Measurements from ENCODE around the gene SH3D19.
"Not testable (repeated sequence)": the region's sequence is repeated elsewhere in the genome, so short reads cannot be mapped to it uniquely, and the experiment has no call there.

Gene SH3D19

DNA sequence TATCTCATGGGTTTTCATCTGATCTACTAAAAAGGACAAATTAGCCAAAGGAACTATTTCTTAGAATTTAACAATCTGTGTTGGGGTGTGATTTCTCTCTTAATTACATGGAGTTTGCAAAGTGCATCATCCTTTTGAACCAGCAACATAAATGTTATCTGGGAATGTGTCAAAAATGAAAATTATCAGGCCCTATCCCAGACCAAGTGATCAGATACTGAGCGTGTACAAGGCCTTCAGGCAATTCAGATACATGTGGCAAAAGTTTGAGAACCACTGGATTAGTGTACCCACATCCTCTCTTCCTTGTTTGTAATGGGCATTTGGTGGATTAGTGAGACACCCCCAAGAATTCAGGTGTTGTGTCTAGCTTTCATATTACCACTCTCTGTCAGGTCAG, 3.8 kb downstream of the SH3D19 start:
- DNase-seq (ENCODE audit: low spot score), result no peak

DNA sequence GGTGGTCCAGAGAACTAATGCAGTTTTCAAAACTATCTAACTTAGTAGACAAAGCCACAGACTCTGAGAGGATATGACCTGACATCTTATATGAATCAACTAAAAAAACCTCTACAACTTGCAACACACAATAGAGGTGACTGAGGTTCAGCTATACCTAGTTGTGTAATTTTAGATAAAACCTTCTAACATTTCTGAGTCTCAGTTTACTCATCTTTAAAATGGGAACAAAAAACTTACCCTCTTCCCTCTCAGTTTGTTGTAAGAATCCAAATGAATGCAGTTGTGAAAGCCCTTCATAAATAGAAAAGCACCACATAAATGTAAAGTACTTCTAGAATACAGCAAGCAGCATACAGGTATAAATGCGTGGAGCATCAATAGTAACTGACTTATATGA, 5.9 kb downstream of the SH3D19 start:
- DNase-seq (ENCODE audit: low spot score), result no peak

DNA sequence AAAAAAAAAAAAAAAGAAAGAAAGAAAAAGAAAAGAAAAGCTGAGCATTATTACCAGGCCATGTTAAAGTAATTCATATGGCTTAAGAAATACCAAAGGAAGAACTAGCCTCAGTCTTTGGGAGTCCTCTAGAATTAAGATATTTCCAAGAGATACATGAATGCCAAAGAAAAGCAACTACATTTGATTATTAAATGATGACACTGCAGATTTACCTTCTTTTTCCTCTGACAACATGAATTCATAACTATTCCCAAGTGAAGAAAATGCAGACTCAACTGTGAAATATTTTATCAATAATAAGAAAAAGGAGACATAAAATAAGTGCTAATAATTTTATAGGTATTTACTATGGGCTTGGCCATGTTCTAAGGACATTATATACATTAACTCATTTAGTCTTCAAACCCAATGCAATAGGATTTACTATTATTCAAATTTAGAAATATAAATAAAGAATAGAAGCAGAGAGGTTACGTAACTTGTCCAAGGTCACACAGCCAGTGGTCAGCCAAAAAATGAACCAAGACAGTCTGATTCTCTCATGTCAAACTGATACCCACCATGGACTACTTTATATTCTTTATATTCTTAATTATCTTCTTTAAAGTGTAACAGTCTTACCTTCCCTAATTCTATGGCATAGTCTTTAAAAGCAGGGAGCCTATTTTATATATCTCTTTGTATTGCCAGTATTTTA, 6.9 kb downstream of the SH3D19 start:
- DNase-seq (ENCODE audit: low spot score), result no peak

DNA sequence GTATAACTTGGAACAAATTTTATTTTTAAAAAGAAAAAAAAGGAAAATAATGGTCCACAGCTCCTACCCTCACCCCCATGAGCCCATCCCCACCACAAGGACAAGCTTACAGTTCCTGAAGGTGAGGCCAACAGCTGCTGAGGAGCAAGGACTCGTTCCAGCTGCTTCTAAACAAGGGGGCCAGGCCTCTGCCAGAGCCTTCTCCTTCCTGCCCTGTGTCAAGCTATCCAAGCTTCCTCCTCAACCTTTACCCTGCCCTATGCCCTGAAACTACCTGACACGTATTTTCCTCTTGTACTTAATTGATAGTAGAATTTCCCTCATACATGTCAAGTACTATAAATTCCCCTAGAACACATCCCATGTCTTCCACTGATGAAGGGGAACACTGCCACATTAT, 8.8 kb downstream of the SH3D19 start:
- DNase-seq (ENCODE audit: low spot score), result no peak

DNA sequence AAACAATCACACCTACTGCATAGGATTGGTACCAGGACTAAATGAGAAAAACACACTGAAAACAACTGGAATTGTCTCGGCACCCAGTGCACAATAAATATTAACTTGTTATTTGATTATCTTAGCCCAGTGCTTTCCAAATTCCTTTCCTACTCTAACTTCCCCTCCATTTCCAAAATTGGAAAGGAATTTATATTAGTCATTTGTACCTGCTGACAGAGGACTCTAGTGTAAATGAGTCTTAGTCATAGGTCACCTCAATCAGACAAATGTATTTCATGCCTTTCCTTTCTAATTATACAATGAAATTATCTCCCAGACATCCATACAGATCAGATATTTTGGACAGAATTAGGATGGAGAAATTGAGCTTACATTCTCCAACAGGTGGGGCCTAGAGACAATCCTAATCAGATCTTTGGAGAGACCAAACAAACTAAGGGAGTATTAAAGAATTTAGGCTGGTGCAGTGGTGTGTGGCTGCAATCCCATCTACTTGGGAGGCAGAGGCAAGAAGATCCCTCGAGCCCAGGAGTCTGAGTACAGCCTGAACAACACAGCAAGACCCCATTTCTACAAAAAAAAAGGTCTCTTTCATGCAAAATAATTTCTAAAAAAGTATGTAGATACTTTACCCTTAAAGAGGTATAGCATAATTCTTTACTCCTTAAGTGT, 10.1 kb downstream of the SH3D19 start:
- DNase-seq (ENCODE audit: low spot score), result no peak

DNA sequence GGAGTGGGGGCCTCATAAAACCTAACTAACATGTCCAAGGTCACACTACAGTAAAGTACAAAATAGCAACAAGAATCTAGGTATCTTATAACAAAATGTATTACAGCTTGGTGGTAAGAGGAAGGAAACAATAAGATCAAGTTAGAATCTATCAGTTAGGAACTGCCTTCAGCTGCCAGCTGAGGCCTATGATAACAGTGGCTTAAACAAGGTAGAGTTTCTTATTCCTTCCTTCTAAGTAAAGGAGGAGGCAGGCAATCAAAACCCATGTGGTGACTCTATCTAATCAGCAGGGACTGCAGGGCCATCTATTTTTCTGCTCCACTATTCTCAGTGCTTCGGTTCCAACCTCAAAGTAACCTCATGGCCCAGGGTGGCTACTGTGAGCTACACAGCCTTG, 10.9 kb downstream of the SH3D19 start:
- DNase-seq (ENCODE audit: low spot score), result no peak

DNA sequence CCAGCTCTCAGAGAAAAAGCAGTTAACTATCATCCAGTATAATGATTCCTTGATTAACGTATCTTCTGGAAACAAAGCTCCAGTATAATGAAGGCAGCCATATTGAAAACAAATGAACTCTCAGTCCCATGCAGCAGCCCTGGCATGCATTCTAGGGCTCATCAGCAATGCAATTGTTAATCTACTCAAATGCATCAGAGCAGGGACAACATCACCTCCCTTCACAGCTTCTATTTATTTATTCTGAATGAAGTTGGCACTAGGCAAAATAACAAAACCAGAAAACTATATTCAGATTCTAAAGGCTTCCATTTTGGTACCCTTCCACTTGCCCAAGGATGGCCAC, 11.4 kb downstream of the SH3D19 start:
- no peak for DNase-seq (ENCODE audit: low spot score)

DNA sequence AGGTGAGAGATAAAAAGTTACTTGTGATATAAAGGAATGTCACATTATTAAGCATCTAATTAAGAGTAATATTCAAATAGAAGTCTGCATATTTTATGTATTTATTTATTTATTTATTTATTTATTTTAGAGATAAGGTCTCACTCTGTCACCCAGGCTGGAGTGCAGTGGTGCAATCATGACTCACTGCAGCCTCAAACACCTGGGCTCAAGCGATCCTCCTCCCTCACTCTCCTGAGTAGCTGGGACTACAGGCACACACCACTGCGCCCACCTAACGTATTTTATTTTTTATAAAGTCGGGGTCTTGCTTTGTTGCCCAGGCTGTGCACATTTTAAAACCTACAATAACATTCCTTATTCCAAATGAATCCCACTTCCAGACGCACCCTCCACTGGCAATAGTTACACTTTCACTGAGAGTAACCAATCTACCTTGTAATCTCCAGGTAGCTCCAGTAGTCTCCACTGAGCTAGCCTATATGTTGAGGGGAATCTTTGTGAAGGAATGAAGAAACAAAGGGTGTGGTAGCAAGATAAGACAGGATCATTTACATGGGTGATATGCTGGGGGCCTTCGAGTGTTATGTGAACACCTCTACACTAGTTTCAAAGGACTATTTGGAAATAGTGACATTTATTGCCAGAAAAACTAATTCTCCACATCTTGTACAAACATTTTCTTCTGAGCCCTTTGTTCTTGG, 11.9 kb downstream of the SH3D19 start:
- no peak for DNase-seq (ENCODE audit: low spot score)

DNA sequence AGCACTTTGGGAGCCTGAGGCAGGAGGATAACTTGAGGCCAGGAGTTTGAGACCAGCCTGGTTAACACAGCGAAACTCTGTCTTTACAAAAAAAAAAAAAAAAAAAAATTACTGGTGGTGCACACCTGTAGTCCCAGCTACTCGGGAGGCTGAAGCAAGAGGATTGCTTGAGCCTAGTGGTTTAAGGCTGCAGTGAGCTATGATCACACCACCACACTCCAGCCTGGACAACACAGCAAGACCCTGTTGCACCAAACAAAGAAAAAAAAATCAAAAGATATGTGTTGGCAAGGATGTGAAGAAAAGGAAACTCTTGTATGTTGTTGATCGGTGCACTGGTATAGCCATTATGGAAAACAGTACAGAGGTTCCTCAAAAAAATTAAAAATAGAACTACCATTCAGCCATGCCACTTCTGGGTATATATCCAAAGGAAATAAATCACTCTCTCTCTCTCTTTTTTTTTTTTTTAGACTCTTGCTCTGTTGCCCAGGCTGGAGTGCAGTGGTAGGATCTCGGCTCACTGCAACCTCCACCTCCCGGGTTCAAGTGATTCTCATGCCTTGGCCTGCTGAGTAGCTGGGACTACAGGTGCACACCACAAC, 15.2 kb downstream of the SH3D19 start:
- no peak for DNase-seq (ENCODE audit: low spot score)

DNA sequence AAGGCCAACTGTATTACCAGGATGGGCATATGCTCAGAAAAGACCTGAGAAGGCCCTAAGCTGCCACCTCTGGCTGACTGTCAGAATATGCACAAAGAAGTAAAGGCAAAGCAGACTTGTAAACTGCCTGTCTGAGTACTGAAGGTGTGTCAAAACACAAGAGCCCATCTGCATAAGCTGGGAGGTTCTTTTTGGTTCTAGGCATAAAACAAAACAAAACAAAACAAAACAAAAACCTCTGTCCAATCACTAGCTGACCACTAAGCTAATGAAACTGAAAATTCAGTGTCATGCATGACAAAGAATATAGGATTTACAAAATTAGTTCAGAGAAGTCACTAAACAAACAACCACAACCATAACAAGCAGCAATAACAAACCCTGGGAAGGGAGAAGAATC, 20.6 kb downstream of the SH3D19 start:
- no peak for DNase-seq (ENCODE audit: low spot score)

DNA sequence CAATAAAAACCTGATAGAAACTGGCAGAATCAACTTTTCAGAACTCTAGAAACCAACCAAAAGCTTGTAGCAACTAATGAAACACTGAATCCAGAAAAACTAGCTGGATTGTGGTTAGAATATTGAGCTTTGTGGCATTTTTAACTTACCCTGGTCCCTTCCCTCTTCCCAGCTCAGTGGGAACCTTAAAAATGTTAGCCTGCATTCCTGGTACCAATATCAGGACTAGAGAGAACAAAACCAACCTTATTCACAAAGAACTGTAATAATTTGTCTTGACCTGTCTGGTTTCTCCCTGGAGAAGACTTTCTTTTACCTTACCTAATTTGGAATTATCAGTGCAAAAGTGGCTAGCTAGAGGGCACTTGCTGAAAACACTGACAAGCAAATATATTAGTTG, 21.2 kb downstream of the SH3D19 start:
- DNase-seq (ENCODE audit: low spot score), result no peak

DNA sequence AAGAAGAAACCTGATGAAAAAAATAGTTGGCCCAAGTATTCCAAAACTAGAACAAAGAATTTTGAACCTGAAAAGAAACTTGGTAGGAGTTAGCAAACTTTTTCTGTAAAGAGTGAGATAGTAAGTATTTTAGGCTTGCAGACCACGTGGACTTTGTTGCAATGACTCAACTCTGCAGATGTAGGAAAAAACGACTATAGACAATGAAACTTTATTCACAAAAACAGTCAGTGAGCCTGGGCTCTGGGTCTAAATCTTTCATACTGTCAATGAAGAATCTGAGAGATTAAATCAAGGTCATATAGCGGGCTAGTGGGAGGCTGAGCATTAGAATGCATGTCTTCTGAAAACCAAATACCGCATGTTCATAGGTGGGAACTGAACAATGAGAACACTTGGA, 23.0 kb downstream of the SH3D19 start:
- DNase-seq (ENCODE audit: low spot score), result no peak

DNA sequence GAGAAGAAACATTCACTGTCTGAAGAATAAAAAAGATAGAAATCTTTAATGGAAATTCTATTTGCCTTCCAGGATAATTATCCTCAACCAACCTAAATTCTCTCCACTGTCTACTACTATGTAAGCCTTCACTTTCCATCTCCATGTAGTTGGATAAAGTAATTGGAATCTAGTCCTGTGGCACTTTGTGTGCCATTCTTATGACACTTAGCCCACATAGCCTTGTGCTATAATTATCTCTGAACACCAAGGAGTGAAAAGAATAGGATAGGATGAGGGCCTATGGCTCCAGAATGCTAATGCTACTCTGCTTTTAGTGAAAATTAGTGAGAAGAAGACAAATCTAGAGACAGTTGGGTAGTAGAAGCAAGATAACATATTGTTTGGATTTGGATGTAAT, 28.2 kb downstream of the SH3D19 start:
- DNase-seq (ENCODE audit: low spot score), result no peak

DNA sequence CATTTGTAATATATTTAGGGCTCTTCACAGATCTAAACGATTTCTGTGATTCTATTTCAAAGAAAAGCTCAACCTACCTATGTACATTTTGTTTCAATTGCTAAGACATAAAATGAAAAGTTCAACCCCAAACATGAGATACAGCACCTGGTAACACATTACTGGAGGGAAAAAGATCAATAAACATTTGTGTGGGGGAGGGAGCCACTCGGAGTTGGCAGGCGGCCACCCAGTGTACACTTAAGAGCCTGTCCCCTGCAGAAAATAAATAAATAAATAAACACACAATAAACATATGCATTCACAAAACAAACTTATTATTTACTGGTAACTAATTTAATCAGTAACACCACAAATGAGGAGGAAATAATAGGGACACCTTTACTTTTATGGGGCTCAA, 29.2 kb downstream of the SH3D19 start:
- DNase-seq (ENCODE audit: low spot score), result peak; percentile 11

DNA sequence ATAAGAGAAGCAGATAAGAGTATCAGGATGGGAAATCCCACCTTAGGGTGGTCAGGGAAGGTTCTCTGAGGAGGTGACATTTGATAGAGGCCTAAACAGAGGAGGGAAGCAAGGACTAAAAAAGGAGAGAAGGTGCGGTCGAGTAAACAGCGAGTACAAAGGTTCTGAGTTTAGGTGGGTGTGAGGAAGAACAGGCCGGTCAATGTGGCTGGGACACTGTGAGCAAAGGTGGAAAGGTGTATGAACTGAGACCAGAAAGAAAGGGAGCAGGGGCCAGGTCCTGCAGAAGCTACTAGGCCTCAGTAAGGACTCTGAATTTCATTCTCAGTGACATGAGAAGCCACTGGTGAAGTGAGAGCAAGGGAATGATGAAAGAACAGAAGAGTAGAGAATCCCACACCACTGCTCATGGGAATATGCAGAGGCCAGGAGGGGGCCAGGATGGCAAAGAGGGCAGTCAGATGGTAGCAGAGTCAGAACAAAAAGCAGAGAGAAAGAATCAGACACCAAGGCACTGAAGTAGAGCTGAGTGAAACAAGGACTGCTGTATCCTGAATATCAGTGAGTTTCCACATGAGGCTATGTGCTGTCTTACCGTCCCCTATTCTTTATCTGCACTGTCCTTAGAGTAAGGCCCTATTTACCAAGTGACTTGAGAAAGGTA, 30.4 kb downstream of the SH3D19 start:
- no peak for DNase-seq (ENCODE audit: low spot score)

DNA sequence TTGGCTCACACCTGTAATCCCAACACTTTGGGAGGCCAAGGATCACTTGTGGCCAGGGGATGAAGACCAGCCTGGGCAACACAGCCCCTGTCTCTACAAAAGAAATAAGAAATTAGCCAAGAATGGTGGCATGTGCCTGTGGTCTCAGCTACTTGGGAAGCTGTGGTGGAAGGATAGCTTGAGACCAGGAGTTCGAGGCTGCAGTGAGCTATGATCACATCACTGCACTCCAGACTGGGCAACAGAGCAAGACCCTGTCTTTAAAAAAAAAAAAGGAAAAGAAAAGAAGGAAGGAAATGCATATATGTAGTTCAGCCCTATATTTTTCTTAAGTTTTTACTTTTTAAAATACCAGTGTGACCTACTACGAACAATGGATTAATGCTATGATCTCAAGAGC, 33.4 kb downstream of the SH3D19 start:
- no peak for DNase-seq (ENCODE audit: low spot score)

DNA sequence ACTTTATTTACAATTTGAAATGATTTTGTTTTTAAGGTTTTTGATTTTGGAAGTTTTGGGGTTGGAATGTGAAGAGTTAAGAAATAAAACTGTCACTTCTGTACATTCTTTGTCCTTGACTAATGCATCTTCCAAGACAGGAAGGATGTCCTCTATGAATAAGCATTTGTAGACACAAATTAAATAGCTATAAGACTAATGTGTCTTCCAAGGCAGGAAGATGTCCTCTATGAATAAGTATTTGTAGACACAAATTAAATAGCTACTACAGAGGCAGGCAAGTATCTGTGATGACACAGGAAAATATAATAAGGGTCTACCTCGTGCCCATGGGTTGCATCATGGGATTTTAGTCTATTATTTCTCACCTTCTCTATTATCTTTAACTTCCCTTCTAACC, 33.9 kb downstream of the SH3D19 start:
- DNase-seq (ENCODE audit: low spot score), result no peak

DNA sequence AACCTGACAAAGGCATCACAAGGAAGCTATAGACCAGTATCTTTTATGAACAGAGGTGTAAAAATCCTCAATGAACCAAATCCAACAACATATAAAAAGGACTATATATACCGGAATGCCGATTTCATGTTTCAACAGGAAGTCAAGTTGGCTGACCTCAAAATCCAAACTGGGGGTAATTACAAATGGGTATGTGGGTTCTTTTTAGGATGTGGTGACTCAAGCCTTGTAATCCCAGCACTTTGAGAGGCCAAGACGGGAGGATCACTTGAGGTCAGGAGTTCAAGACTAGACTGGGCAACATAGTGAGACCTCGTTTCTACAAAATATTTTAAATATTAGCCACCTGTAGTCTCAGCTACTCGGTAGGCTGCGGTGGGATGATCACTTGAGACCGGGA, 38.0 kb downstream of the SH3D19 start:
- no peak for DNase-seq (ENCODE audit: low spot score)

DNA sequence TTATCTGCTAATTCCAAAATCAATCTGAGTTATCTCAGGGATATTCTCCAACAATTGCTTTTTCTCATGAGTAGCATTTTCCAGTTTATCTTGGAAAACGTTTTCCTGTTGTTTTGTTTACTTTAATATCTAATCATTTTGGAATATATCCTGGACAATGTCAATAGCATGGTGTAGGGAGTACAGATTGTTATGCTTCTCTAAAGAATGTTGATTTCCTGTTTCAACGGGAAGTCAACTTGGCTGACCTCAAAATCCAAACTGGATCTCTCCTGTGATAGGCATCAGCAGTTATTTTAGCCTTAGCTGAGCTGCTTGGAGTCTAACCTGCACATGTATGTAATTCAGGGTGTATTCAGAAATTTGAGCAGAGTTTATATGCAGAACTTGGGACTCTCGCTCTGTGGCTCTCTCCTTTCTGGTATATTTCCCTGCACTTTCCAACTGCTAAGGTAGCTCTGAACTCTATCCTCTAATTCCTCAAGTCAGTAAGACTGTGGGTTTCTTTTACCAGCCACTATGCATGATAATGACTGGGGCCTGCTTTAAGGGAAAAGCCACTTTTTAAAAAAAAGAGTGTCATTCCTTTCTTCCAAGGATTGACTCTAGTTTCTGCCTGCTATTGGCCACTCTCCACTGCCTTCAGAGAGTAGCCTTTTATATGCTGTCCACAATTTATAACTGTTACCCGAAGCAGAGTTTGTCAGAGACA, 40.7 kb downstream of the SH3D19 start:
- DNase-seq (ENCODE audit: low spot score), result no peak

DNA sequence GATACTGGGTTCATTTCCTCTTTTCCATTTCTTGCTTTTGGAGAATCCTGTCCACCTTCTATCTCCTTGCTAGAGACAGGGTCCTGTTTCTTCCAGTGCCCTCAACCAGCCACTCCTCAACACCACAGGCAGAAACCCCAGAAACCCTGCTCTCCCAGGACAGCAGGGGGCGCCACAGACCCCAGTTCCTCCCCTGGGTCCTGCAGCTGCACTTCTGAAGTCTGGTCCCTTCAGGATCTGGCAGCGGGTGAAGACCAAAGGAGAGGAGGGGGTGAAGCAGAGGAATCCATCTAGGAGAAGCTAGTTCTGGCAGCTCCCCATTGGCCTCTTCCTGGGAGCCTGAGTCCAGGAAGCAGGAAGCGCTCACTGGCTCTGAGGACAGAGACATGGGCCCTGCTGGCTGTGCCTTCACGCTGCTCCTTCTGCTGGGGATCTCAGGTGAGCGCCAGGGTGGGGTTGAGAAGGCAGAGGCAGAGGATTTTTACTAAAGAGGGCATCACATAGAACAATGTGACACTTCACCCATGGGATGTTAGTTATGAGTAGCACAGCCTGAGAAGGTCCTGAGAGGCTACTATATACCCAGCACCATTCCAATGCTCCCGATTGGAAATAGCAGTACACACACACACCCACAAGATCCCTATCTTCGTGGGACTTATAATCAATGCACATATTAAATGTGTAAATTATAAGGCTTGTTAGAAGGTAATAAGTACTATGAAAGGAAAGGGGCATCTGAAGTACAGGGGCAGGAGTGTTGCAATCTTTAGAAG, 48.4 kb downstream of the SH3D19 start, which contains the start of gene PRSS48:
Gene PRSS48 (plus strand): TSS at position 375 of the 776 bp plus-strand sequence. CDS start 12 bp downstream, at position 387.
- peak; percentile 32 for DNase-seq (ENCODE audit: low spot score)

DNA sequence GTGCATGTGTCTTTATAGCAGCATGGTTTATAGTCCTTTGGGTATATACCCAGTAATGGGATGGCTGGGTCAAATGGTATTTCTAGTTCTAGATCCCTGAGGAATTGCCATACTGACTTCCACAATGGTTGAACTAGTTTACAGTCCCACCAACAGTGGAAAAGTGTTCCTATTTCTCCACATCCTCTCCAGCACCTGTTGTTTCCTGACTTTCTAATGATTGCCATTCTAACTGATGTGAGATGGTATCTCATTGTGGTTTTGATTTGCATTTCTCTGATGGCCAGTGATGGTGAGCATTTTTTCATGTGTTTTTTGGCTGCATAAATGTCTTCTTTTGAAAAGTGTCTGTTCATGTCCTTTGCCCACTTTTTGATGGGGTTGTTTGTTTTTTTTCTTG, 56.5 kb downstream of the SH3D19 start:
- not testable (repeated sequence) for DNase-seq (ENCODE audit: low spot score)
